Esophagus muscularis mucosa (tissue), 4 donors: ENCODE data around the gene HSFX3. TPM values are rescaled to one million over a fixed set of nuclear protein-coding genes. Genes with fewer than 3 reads are reported as not detected.
"Not testable (repeated sequence)": the region's sequence is repeated elsewhere in the genome, so short reads cannot be mapped to it uniquely, and the experiment has no call there.

Experiments
- DNase-seq: peaks from one replicate; pipeline ENCODE4 v3.0.0-alpha.2; 2017; ENCODE audit errors: extremely low spot score
- H3K27ac ChIP-seq, 4 donors: fragments of 200-600 bp; sonication (generic); replicated peaks in 1 of 4; 1 replicate in 3 of 4; 2 replicates in 1 of 4; pipeline ENCODE4 v1.5.1; 2016 to 2019; ENCODE audit warnings: mild to moderate bottlenecking in 1 of 4
- H3K27me3 ChIP-seq, 4 donors: fragments of 200-600 bp; sonication (generic); one replicate each; pipeline versions ENCODE4 v1.5.1 to v1.6.0; 2016 to 2019
- H3K36me3 ChIP-seq, 4 donors: fragments of 200-600 bp; sonication (generic); one replicate each; pipeline ENCODE4 v1.5.1; 2016 to 2019
- H3K4me1 ChIP-seq, 4 donors: fragments of 200-600 bp; sonication (generic); one replicate each; pipeline ENCODE4 v1.5.1; 2016 to 2019
- H3K4me3 ChIP-seq, 4 donors: fragments of 200-600 bp; sonication (generic); 1 replicate in 2 of 4; 2 replicates in 2 of 4; pipeline ENCODE4 v1.5.1; 2016 to 2019; ENCODE audit warnings: mild to moderate bottlenecking in 4 of 4, moderate library complexity in 1 of 4
- H3K9me3 ChIP-seq, 4 donors: fragments of 200-600 bp; sonication (generic); 1 replicate in 3 of 4; 2 replicates in 1 of 4; pipeline ENCODE4 v1.5.1; 2016 to 2019
- CTCF ChIP-seq, 3 experiments: fragments of 200-600 bp in 2 of 3; fragments of 450-650 bp in 1 of 3; sonication (generic) in 2 of 3; IDR thresholded peaks; one replicate each; pipeline ENCODE4 v1.5.1; 2017 to 2019; ENCODE audit warnings: antibody characterized with exemption in 3 of 3, mild to moderate bottlenecking in 2 of 3, moderate library complexity in 1 of 3
- EP300 ChIP-seq: sonication (generic); formaldehyde crosslinking; IDR thresholded peaks from one replicate; pipeline ENCODE4 v1.6.1; 2017; ENCODE audit warnings: antibody characterized with exemption
- POLR2A ChIP-seq: fragments of 450-650 bp; IDR thresholded peaks from one replicate; pipeline ENCODE4 v1.6.1; 2017; ENCODE audit warnings: antibody characterized with exemption, moderate library complexity, mild to moderate bottlenecking, low read depth
- POLR2AphosphoS5 ChIP-seq, 2 donors: sonication (generic); formaldehyde crosslinking; IDR thresholded peaks; one replicate each; pipeline ENCODE4 v1.6.1; 2017; ENCODE audit warnings: antibody characterized with exemption in 2 of 2
- WGBS: methylation state at CpG from one replicate; pipeline ENCODE4 v1.1.5; 2018; 5-methylcytosine and 5-hydroxymethylcytosine counted together
- intact Hi-C: fragments of 100-400 bp; cut with DNase I; formaldehyde crosslinking; loops from one replicate; pipeline ENCODE4 v1.15.1; 2023
- total RNA-seq, 4 donors: library from RNA; depleted of rRNA; stranded (reverse); fragments of >200 nt; gene quantifications; one replicate each; pipeline versions ENCODE4 v1.1.0 to v1.2.1, GENCODE V29; 2016

HSFX3 gene
- total RNA-seq, 4 donors from 2014 or later = not detected

GRCh38 chrX:149531599-149531998 lies 18.1 kb downstream of the HSFX3 start:
- TF ChIP-seq POLR2AphosphoS5 (IDR thresholded peaks at IDR 0.05) = no peak
- TF ChIP-seq POLR2A = no peak
- TF ChIP-seq CTCF (IDR thresholded peaks at IDR 0.05) = no peak
- TF ChIP-seq EP300 = no peak
- Histone ChIP-seq H3K4me3 (no peak overlapping the region), H3K27ac (no peak overlapping the region), H3K9me3 (no peaks in the 10 kb centered on the region), H3K4me1 (no peaks in the 10 kb centered on the region), H3K27me3 (no peaks in the 10 kb centered on the region), H3K36me3 (peaks cover 0 to 24% (median 7%) of the 10 kb centered on the region in 4 donors)
- WGBS = 63% methylated on average over 2 of the region's 2 CpGs
- intact Hi-C loops = no loop called here
- no peak for DNase-seq

GRCh38 chrX:149528381-149528780 lies 21.3 kb downstream of the HSFX3 start:
- no peaks in the 10 kb centered on the region for H3K9me3 ChIP-seq
- H3K36me3 ChIP-seq = peaks cover 0 to 12% (median 4%) of the 10 kb centered on the region in 4 donors
- WGBS = 67% methylated on average over 1 of the region's 1 CpG
- no peaks in the 10 kb centered on the region for H3K27me3 ChIP-seq
- TF ChIP-seq POLR2AphosphoS5 (IDR thresholded peaks at IDR 0.05) = no peak
- no peak for TF ChIP-seq CTCF (IDR thresholded peaks at IDR 0.05)
- TF ChIP-seq EP300 = no peak
- no peak for TF ChIP-seq POLR2A
- no peaks in the 10 kb centered on the region for H3K4me1 ChIP-seq
- intact Hi-C loops = no loop called here
- H3K4me3 ChIP-seq = no peak overlapping the region
- no peak for DNase-seq
- no peak overlapping the region for H3K27ac ChIP-seq

GRCh38 chrX:149527705-149528104 lies 22.0 kb downstream of the HSFX3 start:
- Histone ChIP-seq H3K27ac (no peak overlapping the region), H3K36me3 (peaks cover 0 to 12% (median 4%) of the 10 kb centered on the region in 4 donors), H3K27me3 (no peaks in the 10 kb centered on the region), H3K9me3 (no peaks in the 10 kb centered on the region), H3K4me1 (no peaks in the 10 kb centered on the region), H3K4me3 (no peak overlapping the region)
- intact Hi-C loops = no loop called here
- 59% methylated on average over 1 of the region's 1 CpG for WGBS
- no peak for DNase-seq
- TF ChIP-seq CTCF (IDR thresholded peaks at IDR 0.05) = peak; percentile 36 to 58 (median 46)
- no peak for TF ChIP-seq EP300

GRCh38 chrX:149526318-149527033 lies 23.2 kb downstream of the HSFX3 start:
- H3K27ac ChIP-seq, H3K36me3 ChIP-seq, H3K9me3 ChIP-seq, H3K27me3 ChIP-seq, DNase-seq, H3K4me3 ChIP-seq, intact Hi-C loops, H3K4me1 ChIP-seq: not testable (repeated sequence)
- WGBS = 81% methylated on average over 6 of the region's 13 CpGs

GRCh38 chrX:149525903-149526302 lies 23.8 kb downstream of the HSFX3 start:
- intact Hi-C loops, DNase-seq, H3K4me3 ChIP-seq, H3K27ac ChIP-seq, H3K27me3 ChIP-seq, H3K36me3 ChIP-seq, H3K9me3 ChIP-seq, H3K4me1 ChIP-seq: not testable (repeated sequence)
- 61% methylated on average over 4 of the region's 5 CpGs for WGBS

- DNase-seq, H3K27ac ChIP-seq, H3K9me3 ChIP-seq, intact Hi-C loops, H3K36me3 ChIP-seq, H3K4me1 ChIP-seq, H3K4me3 ChIP-seq, H3K27me3 ChIP-seq: not testable (repeated sequence)
- WGBS = 43% methylated on average over 5 of the region's 10 CpGs
Observed at GRCh38 chrX:149525389-149525788, 24.3 kb downstream of the HSFX3 start.
